Activated naive CD4-positive, alpha-beta T cell treated with anti-CD3 and anti-CD28 coated beads, Interleukin-2, amount 50 U/mL, for 24 hours (primary cell): ENCODE data around the gene PTPRM.

Experiments
- H3K27ac Mint-ChIP-seq: one replicate; pipeline ENCODE4 v1.8.0; 2021; ENCODE audit warnings: mild to moderate bottlenecking, mixed read lengths
- H3K27me3 Mint-ChIP-seq: one replicate; pipeline ENCODE4 v1.8.0; 2021; ENCODE audit warnings: mixed read lengths
- H3K36me3 Mint-ChIP-seq: one replicate; pipeline ENCODE4 v1.8.0; 2021; ENCODE audit warnings: mixed read lengths
- H3K4me1 Mint-ChIP-seq: one replicate; pipeline ENCODE4 v1.8.0; 2021; ENCODE audit warnings: mixed read lengths
- H3K4me3 Mint-ChIP-seq: one replicate; pipeline ENCODE4 v1.8.0; 2021; ENCODE audit warnings: mild to moderate bottlenecking, mixed read lengths
- H3K9me3 Mint-ChIP-seq: one replicate; pipeline ENCODE4 v1.8.0; 2021; ENCODE audit warnings: mixed read lengths

Gene PTPRM

DNA sequence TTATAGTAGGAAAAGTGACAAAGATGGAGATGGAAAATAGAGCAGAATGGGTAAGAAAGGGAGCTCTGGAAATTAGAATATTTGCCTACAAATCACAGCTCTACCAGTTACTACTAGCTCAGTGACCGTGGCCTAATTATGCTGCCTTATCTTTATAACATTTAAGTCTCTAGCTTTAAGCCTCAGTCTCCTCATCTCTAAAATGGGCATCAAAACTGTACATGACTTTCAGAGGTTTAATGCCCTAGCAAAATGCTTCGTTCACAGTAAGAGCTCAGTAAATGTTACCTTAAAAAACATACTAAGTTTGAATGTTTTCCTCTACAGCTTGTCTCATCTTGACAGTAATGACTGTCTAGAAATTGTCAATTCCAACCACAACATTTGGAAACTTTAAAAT lies 8.3 kb upstream of the PTPRM start:
- Mint-ChIP-seq H3K9me3 (peaks cover 5% of the 10 kb centered on the region), H3K27me3 (peaks cover 4% of the 10 kb centered on the region), H3K27ac (no peak overlapping the region), H3K4me1 (no peaks in the 10 kb centered on the region), H3K4me3 (no peak overlapping the region), H3K36me3 (no peaks in the 10 kb centered on the region)

DNA sequence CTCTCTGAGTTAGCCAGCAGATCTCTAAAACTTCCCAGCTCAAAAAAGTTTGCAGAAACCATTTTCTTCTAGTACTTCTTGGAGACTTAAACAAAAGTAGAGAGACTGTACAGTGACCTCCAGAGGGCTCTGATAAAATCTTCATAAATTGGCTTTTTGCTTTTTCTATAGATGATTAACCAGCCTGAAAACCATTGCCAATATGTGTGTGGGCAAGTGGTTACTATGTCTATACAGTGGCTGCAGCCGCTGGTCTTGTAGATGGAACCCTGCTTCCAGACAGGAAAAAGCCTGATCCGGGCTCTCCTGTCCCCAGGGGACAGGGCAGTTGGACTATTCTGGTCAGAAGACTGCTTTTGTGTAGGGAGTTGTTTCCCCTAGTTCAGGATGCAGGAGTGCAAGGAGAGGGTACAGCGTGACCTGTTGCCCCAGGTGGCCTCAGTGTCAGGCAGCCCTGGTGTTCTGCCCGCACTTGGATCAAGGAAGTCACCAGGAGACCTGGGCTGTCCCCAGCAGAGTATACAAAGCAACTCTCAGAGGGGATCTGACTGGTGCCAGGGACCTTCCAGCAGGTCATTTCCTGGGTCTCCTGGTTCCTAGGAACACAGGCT lies 7.3 kb upstream of the PTPRM start:
- no peaks in the 10 kb centered on the region for H3K36me3 Mint-ChIP-seq
- H3K27ac Mint-ChIP-seq = no peak overlapping the region
- H3K4me1 Mint-ChIP-seq = no peaks in the 10 kb centered on the region
- H3K27me3 Mint-ChIP-seq = peaks cover 8% of the 10 kb centered on the region
- no peak overlapping the region for H3K4me3 Mint-ChIP-seq
- H3K9me3 Mint-ChIP-seq = peaks cover 5% of the 10 kb centered on the region

DNA sequence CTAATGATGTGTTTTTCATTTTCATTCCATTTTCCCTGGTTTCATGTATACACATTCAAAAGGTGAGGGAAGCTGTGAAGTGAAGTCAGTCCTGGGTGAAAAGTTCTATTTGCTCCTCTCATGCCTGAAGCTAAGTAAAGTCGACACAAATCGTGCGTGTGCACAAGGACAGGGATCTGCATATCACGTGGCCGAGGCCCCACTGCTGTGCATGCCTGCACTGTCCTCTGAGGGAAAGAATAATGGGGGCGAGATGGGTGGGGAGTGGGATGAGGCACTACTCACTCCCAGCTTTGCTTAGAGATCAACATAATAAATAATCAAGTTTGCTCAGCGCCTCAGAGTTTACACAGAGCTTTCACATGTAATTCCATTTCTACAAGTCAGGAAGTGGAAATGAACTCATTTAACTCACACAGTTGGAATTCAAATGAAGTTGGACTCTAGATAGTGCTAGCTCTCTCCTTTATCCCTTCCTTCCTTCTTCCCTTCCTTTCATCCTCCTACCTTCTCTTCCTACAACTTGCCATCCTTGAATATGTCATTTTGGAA lies 5.1 kb upstream of the PTPRM start:
- Mint-ChIP-seq H3K9me3 (no peaks in the 10 kb centered on the region), H3K27ac (no peak overlapping the region)

DNA sequence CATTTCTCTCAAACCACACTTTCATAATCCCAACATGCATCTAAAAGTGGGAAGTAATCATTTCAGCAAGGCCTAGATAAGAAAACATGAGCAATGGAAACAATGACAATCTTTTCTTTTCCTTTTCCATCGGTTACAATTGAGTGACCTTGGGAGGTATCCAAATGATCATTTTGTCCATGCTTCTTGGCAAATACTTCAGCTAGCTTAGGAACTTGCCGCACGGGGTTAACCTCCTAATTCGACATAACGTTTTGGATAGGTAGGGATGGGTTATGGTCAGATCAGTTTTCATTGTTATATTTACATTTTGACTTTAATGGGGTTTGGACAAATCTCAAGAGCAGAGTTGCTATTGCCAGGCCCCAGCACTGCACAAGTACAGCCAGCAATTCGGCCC lies 4.6 kb upstream of the PTPRM start:
- Mint-ChIP-seq H3K9me3 (no peaks in the 10 kb centered on the region), H3K36me3 (no peaks in the 10 kb centered on the region), H3K4me1 (no peaks in the 10 kb centered on the region), H3K4me3 (no peak overlapping the region), H3K27ac (no peak overlapping the region), H3K27me3 (peaks cover 15% of the 10 kb centered on the region)

More for the DNA sequence above, 5.1 kb upstream of the PTPRM start:
- Mint-ChIP-seq H3K4me1 (no peaks in the 10 kb centered on the region), H3K27me3 (peaks cover 15% of the 10 kb centered on the region), H3K4me3 (no peak overlapping the region), H3K36me3 (no peaks in the 10 kb centered on the region)

DNA sequence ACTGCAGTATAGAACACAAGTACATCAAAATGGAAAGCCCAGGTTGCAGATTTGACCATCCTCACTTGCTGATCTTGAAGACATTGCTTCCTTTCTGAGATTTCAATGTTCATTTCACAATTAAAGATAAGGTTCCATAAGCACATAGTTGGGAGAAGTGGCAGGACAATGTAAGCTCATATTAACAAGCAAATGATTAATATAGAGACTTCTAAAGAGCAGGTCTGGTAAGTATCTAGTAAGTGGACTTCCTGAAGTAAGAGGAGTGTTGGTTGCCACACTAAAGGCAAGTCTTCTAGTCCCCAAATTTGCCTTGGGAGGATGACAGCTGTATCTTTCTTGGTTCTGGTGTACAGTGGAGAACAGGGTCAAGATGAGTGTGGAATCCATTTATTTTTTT lies 1.4 kb upstream of the PTPRM start:
- H3K4me1 Mint-ChIP-seq = no peaks in the 10 kb centered on the region
- no peaks in the 10 kb centered on the region for H3K36me3 Mint-ChIP-seq
- peaks cover 31% of the 10 kb centered on the region for H3K27me3 Mint-ChIP-seq
- H3K27ac Mint-ChIP-seq = no peak overlapping the region
- no peaks in the 10 kb centered on the region for H3K9me3 Mint-ChIP-seq
- peak overlapping the region; percentile 38 for H3K4me3 Mint-ChIP-seq

DNA sequence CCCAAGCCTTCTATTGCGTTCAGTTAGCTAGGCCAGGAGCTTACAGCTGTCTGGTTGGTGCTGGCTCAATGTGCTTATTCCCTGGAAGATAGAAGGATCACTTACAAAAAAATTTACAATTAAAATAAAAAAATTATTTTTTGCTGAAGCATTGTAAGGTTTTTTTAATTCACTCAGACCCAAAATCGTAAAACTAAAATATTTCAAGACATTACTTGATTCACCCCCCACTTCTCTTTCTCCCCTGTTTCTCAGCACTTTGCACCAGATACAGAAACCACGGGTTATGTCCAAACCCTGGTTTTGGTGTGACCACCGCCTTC lies 911 bp upstream of the PTPRM start:
- no peaks in the 10 kb centered on the region for H3K4me1 Mint-ChIP-seq
- H3K27ac Mint-ChIP-seq = no peak overlapping the region
- no peaks in the 10 kb centered on the region for H3K36me3 Mint-ChIP-seq
- peaks cover 36% of the 10 kb centered on the region for H3K27me3 Mint-ChIP-seq
- H3K9me3 Mint-ChIP-seq = no peaks in the 10 kb centered on the region
- no peak overlapping the region for H3K4me3 Mint-ChIP-seq

DNA sequence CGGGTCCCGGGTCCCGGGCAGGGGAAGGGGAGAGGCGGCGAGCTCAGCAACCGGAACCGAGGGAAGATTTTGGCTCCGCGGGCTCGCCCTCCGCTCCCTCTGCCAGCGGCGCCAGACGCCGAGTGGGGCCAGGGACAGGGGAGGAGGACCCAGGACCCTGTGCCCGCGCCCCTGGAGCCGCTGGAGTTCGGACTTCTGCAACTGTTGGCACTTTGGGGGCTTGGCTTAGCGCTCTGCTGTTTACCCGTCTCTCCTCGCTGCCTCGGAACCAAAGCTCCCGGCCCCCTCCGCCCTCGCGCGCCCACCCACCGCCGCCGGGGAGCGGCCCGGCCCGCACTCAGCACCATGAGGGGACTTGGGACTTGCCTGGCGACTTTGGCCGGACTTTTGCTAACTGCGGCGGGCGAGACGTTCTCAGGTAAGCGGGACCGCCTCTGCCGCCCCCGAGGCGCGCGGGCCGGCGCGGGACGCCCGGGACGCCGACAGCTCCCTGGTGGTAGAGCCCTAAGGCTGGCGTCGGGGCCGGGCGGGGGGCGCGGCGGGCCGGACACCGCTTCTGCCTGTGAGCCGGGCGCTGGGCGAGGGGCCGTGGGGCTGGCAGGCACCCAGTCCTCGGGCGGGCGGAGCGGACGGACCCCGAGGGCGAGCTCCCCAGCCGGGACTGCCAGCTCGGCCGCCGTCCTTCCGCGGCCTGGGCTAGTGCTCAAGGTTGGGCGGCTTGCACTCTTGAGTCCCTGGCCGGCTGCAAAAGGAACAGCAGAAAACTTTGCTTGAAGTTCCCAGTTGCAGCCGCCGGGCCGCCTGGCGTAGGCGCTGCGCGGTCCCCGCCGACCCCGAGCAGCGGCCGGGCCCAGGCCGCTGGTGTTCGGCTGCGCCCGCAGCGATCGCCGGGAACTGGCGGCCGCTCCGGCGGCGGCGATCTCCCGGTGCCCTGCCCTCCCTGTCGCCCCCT lies 634 bp downstream of the PTPRM start:
- Mint-ChIP-seq H3K27me3 (peaks cover 37% of the 10 kb centered on the region), H3K4me1 (no peaks in the 10 kb centered on the region), H3K9me3 (no peaks in the 10 kb centered on the region), H3K4me3 (peak overlapping the region; percentile 11), H3K27ac (no peak overlapping the region), H3K36me3 (no peaks in the 10 kb centered on the region)

DNA sequence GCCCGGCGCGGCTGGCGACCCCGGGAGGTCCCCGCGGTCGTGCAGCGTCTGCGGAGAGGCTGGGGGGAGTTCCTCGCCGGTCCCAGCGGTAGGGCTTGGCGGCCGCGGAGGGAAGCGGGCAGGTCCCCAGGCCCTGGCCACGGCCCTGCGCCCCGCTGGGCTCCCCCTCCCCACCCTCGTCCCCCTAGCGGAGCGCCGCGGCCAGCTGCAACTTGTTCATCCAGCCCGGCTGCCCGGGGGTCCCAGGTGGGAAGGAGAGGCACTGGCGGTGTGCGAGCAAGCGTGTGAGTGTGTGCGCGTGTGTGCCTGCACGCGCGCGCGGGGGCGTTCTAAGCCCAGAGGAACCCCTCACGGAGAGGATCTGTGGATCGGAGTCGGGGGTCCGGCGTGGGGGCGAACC lies 1.3 kb downstream of the PTPRM start:
- H3K4me1 Mint-ChIP-seq = no peaks in the 10 kb centered on the region
- no peaks in the 10 kb centered on the region for H3K9me3 Mint-ChIP-seq
- no peak overlapping the region for H3K4me3 Mint-ChIP-seq
- no peaks in the 10 kb centered on the region for H3K36me3 Mint-ChIP-seq
- peaks cover 40% of the 10 kb centered on the region for H3K27me3 Mint-ChIP-seq
- H3K27ac Mint-ChIP-seq = no peak overlapping the region

DNA sequence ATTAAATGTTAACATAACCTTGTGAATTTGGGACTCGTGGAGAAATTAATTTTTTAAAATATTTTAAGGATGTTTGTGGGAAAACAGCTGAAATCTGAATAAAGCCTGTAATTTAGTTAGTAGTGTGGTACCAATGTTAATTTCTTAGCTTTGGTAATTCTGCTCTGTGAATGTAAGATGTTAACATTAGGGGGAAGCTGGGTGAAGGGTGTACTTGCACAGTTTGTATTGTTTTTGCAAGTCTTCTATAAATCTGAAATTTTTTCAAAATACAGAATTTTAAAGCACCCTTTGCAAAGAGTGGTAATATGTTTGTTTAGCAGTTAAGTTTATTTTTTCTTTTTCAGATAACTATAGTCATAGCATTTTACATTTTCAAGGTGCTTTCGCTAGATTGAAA lies 4.5 kb downstream of the PTPRM start:
- H3K4me1 Mint-ChIP-seq = no peaks in the 10 kb centered on the region
- no peak overlapping the region for H3K4me3 Mint-ChIP-seq
- no peaks in the 10 kb centered on the region for H3K9me3 Mint-ChIP-seq
- peaks cover 25% of the 10 kb centered on the region for H3K27me3 Mint-ChIP-seq
- no peak overlapping the region for H3K27ac Mint-ChIP-seq
- no peaks in the 10 kb centered on the region for H3K36me3 Mint-ChIP-seq

DNA sequence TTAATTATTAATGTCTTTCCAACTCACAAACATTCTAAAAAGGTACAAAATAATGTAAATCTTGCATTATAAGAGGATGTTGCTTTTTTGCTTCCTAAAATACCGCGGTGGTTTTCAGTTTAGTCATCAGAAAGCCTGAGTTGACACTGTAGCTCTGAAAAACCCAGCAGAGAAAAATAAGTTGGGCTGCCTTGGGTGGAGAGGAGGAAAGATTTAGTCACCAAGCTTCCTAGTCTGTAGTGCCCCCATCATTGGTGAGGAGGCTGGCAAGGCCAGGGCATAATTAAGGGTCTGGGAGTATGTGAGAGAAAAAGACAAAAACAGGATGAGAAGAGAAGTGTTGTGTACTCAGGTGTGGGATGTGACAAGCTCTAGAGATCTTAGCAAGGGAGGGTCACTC lies 5.7 kb downstream of the PTPRM start:
- H3K9me3 Mint-ChIP-seq = no peaks in the 10 kb centered on the region
- H3K4me1 Mint-ChIP-seq = no peaks in the 10 kb centered on the region
- no peak overlapping the region for H3K4me3 Mint-ChIP-seq
- peaks cover 25% of the 10 kb centered on the region for H3K27me3 Mint-ChIP-seq
- no peaks in the 10 kb centered on the region for H3K36me3 Mint-ChIP-seq
- H3K27ac Mint-ChIP-seq = no peak overlapping the region

DNA sequence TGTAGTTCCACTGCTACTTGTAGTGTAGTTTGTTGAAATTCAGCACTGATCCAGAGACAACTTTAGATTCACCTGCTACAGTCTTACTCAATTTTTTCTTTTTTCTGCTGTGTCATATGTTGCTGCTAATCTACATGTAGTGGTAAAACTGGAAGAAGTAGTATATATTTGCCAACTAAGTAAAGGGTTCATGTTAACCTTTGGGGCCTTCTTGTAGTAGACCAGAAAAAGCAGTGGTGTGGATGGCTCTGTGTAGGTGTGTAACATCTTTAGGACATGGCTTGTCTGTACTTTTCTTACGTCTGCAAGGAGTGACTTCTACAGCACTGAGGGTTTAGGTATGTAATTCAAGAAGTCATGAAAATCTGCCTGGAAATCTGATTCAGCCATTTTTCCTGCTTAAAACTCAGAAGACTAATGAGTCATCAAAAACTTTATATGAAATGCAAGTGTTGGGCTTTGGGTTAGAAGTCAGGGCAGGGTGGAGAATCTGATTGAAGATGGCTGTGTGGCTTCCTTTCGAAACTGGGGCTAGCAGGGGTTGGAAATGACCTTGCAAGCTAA lies 8.4 kb downstream of the PTPRM start:
- H3K27ac Mint-ChIP-seq = no peak overlapping the region
- peaks cover 10% of the 10 kb centered on the region for H3K27me3 Mint-ChIP-seq
- no peaks in the 10 kb centered on the region for H3K36me3 Mint-ChIP-seq
- H3K4me1 Mint-ChIP-seq = no peaks in the 10 kb centered on the region
- H3K9me3 Mint-ChIP-seq = no peaks in the 10 kb centered on the region
- no peak overlapping the region for H3K4me3 Mint-ChIP-seq

DNA sequence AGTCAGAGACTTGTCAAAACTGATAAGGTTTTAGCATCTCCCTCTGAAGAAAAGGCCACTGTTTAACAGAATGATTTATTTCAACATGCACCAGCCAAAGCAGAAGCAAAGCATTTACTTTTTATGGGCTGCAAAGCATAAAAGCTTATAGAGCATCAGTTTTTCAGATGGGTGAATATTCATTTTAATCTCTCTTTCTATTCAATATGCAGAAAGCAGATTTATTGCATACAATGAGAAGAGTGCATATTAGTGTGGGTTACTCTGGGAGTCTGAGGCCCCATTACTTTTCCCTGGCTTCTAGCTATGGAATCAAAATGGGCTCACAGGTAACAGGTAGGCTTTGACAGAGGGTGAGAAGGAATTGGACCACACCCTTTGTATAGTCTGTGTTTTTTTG lies 9.0 kb downstream of the PTPRM start:
- no peaks in the 10 kb centered on the region for H3K9me3 Mint-ChIP-seq
- no peak overlapping the region for H3K27ac Mint-ChIP-seq
- H3K4me3 Mint-ChIP-seq = no peak overlapping the region
- peaks cover 5% of the 10 kb centered on the region for H3K27me3 Mint-ChIP-seq
- H3K4me1 Mint-ChIP-seq = no peaks in the 10 kb centered on the region
- H3K36me3 Mint-ChIP-seq = no peaks in the 10 kb centered on the region

DNA sequence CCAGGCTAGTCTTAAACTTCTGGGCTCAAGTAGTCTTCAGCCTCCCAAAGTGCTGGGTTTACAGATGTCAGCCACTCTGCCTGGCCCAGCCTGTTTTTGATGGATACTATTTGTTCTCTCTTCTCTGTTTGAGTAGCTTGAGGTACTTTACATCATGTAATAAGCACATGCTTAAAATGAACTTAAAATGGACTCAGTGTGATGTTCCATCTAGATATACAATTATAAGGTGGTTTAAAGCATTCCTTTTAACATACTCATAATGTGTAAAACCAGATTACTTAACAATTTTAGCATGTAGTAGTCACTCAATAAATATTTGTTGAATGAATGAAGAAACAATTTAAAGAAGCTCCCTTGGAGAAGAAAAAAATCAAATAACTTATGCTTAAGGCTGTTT lies 9.6 kb downstream of the PTPRM start:
- no peaks in the 10 kb centered on the region for H3K36me3 Mint-ChIP-seq
- H3K9me3 Mint-ChIP-seq = no peaks in the 10 kb centered on the region
- no peak overlapping the region for H3K27ac Mint-ChIP-seq
- peaks cover 4% of the 10 kb centered on the region for H3K27me3 Mint-ChIP-seq
- H3K4me1 Mint-ChIP-seq = no peaks in the 10 kb centered on the region
- H3K4me3 Mint-ChIP-seq = no peak overlapping the region

DNA sequence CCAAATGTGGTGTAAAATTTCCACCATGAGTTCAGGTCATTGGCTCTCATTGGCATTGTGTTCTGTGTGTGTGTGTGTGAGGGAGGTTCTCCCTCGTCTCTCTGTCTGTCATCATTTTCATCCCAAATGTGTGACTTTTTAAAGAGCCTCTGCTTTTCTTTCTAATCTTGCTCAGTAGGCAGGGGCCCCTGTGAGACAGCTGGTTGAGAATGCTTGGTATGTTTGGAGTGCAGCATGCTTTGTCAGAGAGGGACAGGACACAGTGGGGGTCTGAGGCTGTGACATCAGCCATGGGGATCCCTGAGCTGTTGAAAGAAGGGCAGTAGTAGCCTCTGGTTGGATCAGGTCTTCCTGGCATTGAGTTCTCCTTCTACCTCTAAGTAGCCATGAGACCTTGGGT lies 10.6 kb downstream of the PTPRM start:
- Mint-ChIP-seq H3K27ac (no peak overlapping the region), H3K36me3 (no peaks in the 10 kb centered on the region), H3K9me3 (no peaks in the 10 kb centered on the region), H3K4me3 (no peak overlapping the region), H3K27me3 (peaks cover 4% of the 10 kb centered on the region), H3K4me1 (no peaks in the 10 kb centered on the region)

DNA sequence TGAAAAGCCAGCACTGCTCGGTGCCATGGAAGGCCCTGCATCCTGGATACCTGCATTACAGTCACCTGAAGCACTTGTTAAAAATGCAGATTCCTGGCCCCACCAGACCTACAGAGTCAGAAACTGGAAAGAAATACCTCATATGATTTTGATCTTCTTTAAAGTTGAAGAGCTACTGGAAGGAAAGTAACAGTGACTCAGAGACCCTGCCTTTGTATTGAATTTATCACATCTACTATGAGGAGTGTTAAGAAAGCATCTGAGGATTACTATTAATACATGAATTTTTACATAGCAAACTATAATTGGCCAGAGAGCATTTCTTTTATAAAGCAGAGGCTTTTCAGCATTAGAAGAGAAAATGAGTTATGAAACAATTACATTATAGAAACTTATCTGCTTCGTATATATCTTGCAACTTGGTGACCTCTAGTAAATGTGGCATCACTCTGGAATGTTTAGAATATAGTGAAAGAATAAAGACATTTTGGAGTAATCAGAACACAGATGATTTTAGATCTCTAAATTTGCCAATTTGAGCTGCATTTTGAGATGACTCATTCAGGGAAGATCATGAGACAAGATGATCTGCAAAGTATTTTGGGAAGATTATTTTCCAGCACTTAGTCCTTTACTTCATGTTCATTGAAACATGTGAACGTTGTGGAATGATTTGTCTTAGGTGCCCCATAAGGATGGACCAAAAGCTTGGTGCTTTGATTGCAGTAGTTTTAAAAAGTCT lies 12.2 kb downstream of the PTPRM start:
- Mint-ChIP-seq H3K4me3 (no peak overlapping the region), H3K27me3 (peaks cover 1% of the 10 kb centered on the region), H3K4me1 (no peaks in the 10 kb centered on the region), H3K27ac (no peak overlapping the region), H3K9me3 (no peaks in the 10 kb centered on the region), H3K36me3 (no peaks in the 10 kb centered on the region)
